ENCODE measurements around the gene HTRA1. TPM values are rescaled to one million over a fixed set of nuclear protein-coding genes. Genes with fewer than 3 reads are reported as not detected.

HTRA1 gene
- total RNA-seq, 1 experiment from 2014 or later, result 0.39 TPM

- BruUV-seq (replicated peaks), result no TSS peak
- Histone ChIP-seq H4K20me1 (ENCODE audit: insufficient read depth) (no peaks in the 10 kb centered on the region), H3K4me1 (ENCODE audit: control insufficient read depth in 1 of 2, insufficient read depth in 2 of 2, low read length in 2 of 2) (peaks cover 0 to 8% of the 10 kb centered on the region in 2 experiments; a peak in 1 of 4 replicates), H3K79me2 (ENCODE audit: insufficient read depth, low read length) (no peaks in the 10 kb centered on the region), H3K4me2 (ENCODE audit: low read length) (no peak within 1 kb of the TSS), H3K27me3 (ENCODE audit: insufficient read depth, low read length) (peaks cover 54% of the 10 kb centered on the region), H2AFZ (ENCODE audit: low read depth, low read length, poor library complexity, severe bottlenecking) (no peak within 1 kb of the TSS), H3K27ac (ENCODE audit: low read depth, low read length) (no peak within 1 kb of the TSS), H3K9ac (ENCODE audit: low read length) (no peak within 1 kb of the TSS), H3K4me3 (replicated peaks in 1 of 2; ENCODE audit: low read depth in 1 of 2, low read length in 2 of 2) (no peak within 1 kb of the TSS), H3K9me3 (ENCODE audit: control insufficient read depth in 1 of 2, insufficient read depth in 1 of 2, low read depth in 1 of 2, low read length in 2 of 2) (no peaks in the 10 kb centered on the region), H3K36me3 (ENCODE audit: control insufficient read depth in 1 of 2, insufficient read depth in 2 of 2, low read length in 2 of 2) (no peaks in the 10 kb centered on the region), H3K9me2 (ENCODE audit: insufficient read depth) (no peaks in the 10 kb centered on the region)
- intact Hi-C loops (cut with micrococcal nuclease), result loop anchor here (10.0 kb wide), 1 partner anchor 416 kb away; no protein-coding TSS in a partner anchor
- POLR2A ChIA-PET, result no interaction called here
- TF ChIP-seq EGR1 (IDR thresholded peaks at IDR 0.05; ENCODE audit: low read depth) (no peak), ZFX (IDR thresholded peaks at IDR 0.05) (no peak), SIN3A (IDR thresholded peaks at IDR 0.05; ENCODE audit: low read depth) (no peak)
- TF ChIP-seq, protein P1, sequence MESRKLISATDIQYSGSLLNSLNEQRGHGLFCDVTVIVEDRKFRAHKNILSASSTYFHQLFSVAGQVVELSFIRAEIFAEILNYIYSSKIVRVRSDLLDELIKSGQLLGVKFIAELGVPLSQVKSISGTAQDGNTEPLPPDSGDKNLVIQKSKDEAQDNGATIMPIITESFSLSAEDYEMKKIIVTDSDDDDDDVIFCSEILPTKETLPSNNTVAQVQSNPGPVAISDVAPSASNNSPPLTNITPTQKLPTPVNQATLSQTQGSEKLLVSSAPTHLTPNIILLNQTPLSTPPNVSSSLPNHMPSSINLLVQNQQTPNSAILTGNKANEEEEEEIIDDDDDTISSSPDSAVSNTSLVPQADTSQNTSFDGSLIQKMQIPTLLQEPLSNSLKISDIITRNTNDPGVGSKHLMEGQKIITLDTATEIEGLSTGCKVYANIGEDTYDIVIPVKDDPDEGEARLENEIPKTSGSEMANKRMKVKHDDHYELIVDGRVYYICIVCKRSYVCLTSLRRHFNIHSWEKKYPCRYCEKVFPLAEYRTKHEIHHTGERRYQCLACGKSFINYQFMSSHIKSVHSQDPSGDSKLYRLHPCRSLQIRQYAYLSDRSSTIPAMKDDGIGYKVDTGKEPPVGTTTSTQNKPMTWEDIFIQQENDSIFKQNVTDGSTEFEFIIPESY (IDR thresholded peaks at IDR 0.05; ENCODE audit: extremely low read depth, insufficient replicate concordance, low read length), result no peak
- CTCF ChIA-PET, result no interaction called here
- DNase-seq (ENCODE audit: low read depth, low spot score) (no peak), ATAC-seq (no peak)
- RAD21 ChIA-PET (ENCODE audit: low non-redundant PET in 1 of 2, low total read pairs in 2 of 2, uncharacterized antibody in 2 of 2, unreplicated experiment in 2 of 2), result no interaction called here
These were observed 99.0 kb downstream of the HTRA1 start, which contains the start of gene DMBT1 for GRCh38 chr10:122560279-122560804. DMBT1 (plus strand) TSS chr10:122560754; CDS start chr10:122560771, 17 bp downstream.

- POLR2A ChIA-PET, result no interaction called here
- Histone ChIP-seq H3K4me1 (ENCODE audit: control insufficient read depth in 1 of 2, insufficient read depth in 2 of 2, low read length in 2 of 2) (peaks cover 0 to 12% of the 10 kb centered on the region in 2 experiments; a peak in 1 of 4 replicates), H3K79me2 (ENCODE audit: insufficient read depth, low read length) (no peaks in the 10 kb centered on the region), H3K4me2 (ENCODE audit: low read length) (no peak overlapping the region), H3K4me3 (replicated peaks in 1 of 2; ENCODE audit: low read depth in 1 of 2, low read length in 2 of 2) (no peak overlapping the region), H3K36me3 (ENCODE audit: control insufficient read depth in 1 of 2, insufficient read depth in 2 of 2, low read length in 2 of 2) (no peaks in the 10 kb centered on the region), H3K9ac (ENCODE audit: low read length) (no peak overlapping the region), H3K9me2 (ENCODE audit: insufficient read depth) (no peaks in the 10 kb centered on the region), H3K27me3 (ENCODE audit: insufficient read depth, low read length) (peaks cover 52% of the 10 kb centered on the region), H3K9me3 (ENCODE audit: control insufficient read depth in 1 of 2, insufficient read depth in 1 of 2, low read depth in 1 of 2, low read length in 2 of 2) (no peaks in the 10 kb centered on the region), H3K27ac (ENCODE audit: low read depth, low read length) (no peak overlapping the region), H2AFZ (ENCODE audit: low read depth, low read length, poor library complexity, severe bottlenecking) (no peak overlapping the region), H4K20me1 (ENCODE audit: insufficient read depth) (no peaks in the 10 kb centered on the region)
- TF ChIP-seq TCF7L2 (IDR thresholded peaks at IDR 0.05; ENCODE audit: borderline replicate concordance, extremely low read depth, insufficient read depth, insufficient read length) (no peak), ATF3 (IDR thresholded peaks at IDR 0.05) (no peak)
- no peak for DNase-seq (ENCODE audit: low read depth, low spot score)
- ATAC-seq, result no peak
- intact Hi-C loops (cut with micrococcal nuclease), result loop anchor here (10.0 kb wide), 1 partner anchor 416 kb away; no protein-coding TSS in a partner anchor
- CTCF ChIA-PET, result interaction anchor here (3.7 kb wide), 1 partner anchor 262 kb away, joined by 15 read pairs; no protein-coding TSS in a partner anchor
- no TSS peak for BruUV-seq (replicated peaks)
- RAD21 ChIA-PET (ENCODE audit: low non-redundant PET in 1 of 2, low total read pairs in 2 of 2, uncharacterized antibody in 2 of 2, unreplicated experiment in 2 of 2), result no interaction called here
These were observed 99.9 kb downstream of the HTRA1 start for GRCh38 chr10:122561212-122561611.
